ENCODE measurements around the gene RIMS1.
"Not testable (repeated sequence)": the region's sequence is repeated elsewhere in the genome, so short reads cannot be mapped to it uniquely, and the experiment has no call there.

GRCh38 chr6:72006591-72006990, 120.2 kb downstream of the RIMS1 start:
- TF ChIP-seq POLR2A (IDR thresholded peaks at IDR 0.05; ENCODE audit: low read depth, low read length); EZH2 (IDR thresholded peaks at IDR 0.05; ENCODE audit: borderline replicate concordance, low read depth, low read length, severe bottlenecking); JUN (IDR thresholded peaks at IDR 0.05; ENCODE audit: borderline replicate concordance, insufficient read depth, insufficient read length, low read depth); MYC (IDR thresholded peaks at IDR 0.05; ENCODE audit: low read depth, low read length): not testable (repeated sequence)
- TF ChIP-seq, protein P1, sequence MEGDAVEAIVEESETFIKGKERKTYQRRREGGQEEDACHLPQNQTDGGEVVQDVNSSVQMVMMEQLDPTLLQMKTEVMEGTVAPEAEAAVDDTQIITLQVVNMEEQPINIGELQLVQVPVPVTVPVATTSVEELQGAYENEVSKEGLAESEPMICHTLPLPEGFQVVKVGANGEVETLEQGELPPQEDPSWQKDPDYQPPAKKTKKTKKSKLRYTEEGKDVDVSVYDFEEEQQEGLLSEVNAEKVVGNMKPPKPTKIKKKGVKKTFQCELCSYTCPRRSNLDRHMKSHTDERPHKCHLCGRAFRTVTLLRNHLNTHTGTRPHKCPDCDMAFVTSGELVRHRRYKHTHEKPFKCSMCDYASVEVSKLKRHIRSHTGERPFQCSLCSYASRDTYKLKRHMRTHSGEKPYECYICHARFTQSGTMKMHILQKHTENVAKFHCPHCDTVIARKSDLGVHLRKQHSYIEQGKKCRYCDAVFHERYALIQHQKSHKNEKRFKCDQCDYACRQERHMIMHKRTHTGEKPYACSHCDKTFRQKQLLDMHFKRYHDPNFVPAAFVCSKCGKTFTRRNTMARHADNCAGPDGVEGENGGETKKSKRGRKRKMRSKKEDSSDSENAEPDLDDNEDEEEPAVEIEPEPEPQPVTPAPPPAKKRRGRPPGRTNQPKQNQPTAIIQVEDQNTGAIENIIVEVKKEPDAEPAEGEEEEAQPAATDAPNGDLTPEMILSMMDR (IDR thresholded peaks at IDR 0.05; ENCODE audit: extremely low read depth in 1 of 2, insufficient read depth in 1 of 2, low read depth in 1 of 2, low read length in 2 of 2) = not testable (repeated sequence)
- TF ChIP-seq, protein P2, sequence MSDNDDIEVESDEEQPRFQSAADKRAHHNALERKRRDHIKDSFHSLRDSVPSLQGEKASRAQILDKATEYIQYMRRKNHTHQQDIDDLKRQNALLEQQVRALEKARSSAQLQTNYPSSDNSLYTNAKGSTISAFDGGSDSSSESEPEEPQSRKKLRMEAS (IDR thresholded peaks at IDR 0.05; ENCODE audit: insufficient read depth, insufficient read length) = not testable (repeated sequence)
